GM12873 (cell line): ENCODE results near the gene PCBP1.

Experiments
- CTCF ChIP-seq: IDR thresholded peaks from 2 replicates; pipeline ENCODE4 v1.5.1; 2012; ENCODE audit warnings: low read depth, mild to moderate bottlenecking, moderate library complexity, low read length, control low read depth; ENCODE audit not compliant: insufficient read depth; ENCODE audit errors: missing control alignments

The PCBP1 gene

GRCh38 chr2:70122470-70122869, 35.2 kb downstream of the PCBP1 start:
- TF ChIP-seq CTCF, result no peak

DNA sequence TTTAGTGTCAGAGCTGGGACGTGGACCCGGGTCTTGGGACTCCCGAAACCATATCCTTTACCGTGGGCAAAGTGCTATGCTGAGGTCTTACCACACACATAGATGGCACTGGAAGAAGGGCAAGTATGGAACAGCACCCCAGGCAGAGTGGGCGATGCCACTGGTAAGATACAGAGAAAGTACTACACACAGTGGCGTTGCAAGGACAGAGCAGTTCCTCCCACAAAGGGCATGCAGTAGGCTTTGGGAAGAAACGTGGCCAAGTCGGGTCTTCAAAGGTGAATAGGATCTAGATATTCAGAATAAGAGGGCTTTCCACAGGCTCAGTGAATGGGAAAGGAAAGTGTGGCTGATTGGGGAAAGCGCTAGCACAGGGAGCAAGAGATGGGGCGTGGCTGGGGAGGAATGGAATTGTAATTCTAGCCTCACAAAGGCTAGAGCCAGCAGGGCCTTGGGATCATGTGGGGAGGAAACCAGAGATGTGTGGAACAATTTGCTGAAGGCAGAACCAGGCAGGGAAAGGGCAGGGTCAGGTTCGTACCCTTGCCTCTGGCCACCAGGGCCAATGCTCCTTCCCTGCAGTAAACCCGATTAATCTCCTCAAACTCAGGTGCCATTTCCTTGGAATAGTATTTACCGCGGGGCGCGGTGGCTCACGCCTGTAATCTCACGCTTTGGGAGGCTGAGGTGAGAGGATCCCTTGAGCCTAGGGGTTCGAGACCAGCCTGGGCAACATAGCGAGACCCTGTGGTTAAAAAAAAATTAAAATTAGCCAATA, 36.0 kb downstream of the PCBP1 start:
- TF ChIP-seq CTCF, result no peak

DNA sequence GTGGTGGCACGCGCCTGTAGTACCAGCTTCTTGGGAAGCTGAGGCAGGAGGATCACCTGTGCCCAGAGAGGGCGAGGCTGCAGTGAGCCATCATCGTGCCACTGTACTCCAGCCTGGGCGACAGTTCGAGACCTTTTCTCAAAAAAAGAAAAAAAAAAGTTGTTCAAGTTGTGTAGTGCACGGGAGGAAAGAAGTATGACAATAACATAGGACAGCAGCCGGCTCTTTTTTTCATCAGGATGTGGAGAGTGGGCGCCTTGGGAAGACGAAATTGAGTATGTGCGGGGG, 36.5 kb downstream of the PCBP1 start:
- TF ChIP-seq CTCF, result no peak

DNA sequence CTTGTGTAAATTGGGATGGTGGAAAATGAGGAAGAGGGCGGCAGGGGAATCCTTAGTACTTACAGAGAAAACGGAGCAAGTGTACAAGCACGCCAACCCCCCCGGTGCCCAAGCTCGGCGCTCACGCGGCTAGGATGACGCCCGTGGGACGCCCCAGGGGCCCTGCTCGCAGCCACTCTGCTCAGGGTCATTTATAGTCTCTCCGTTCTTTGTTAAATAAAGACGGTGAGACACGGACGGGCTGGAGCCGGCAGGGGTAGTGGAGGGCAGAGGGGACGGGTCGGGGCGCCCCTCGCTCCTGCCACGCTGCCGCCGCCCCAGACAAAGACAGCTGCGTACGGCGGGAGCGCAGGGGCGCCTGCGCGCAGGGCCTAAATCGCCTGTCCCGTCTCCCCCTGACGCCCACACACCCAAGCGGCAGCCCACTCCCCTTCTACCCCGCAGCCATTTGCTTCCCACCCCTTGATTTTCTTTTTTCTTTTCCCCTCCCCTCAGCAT, 37.8 kb downstream of the PCBP1 start:
- TF ChIP-seq CTCF, result no peak

GRCh38 chr2:70125498-70125898, 38.2 kb downstream of the PCBP1 start:
- no peak for TF ChIP-seq CTCF

GRCh38 chr2:70126413-70126812, 39.1 kb downstream of the PCBP1 start:
- no peak for TF ChIP-seq CTCF

GRCh38 chr2:70128005-70128404, 40.7 kb downstream of the PCBP1 start:
- TF ChIP-seq CTCF, result no peak
